ENCODE results near the gene TECPR1. TPM values are rescaled to one million over a fixed set of nuclear protein-coding genes. Genes with fewer than 3 reads are reported as not detected.
A peak's percentile ranks its signal among the peaks of the same experiment; 100 is the strongest.

Gene TECPR1
- total and polyA plus RNA-seq, 2 donors (not counting 3 experiments of a cell fraction or from before 2014, with no cell fraction given): 12.3 to 97.5 TPM

GRCh38 chr7:98217623-98218582, 34.1 kb downstream of the TECPR1 start:
- peaks cover 2% of the 10 kb centered on the region for H3K4me1 ChIP-seq (ENCODE audit: control insufficient read depth, extremely low read depth, insufficient read depth, low read length)
- no TSS peak for BruUV-seq (replicated peaks)
- H3K4me2 ChIP-seq (ENCODE audit: insufficient read depth, low read length): no peak overlapping the region
- no peak overlapping the region for H3K4me3 ChIP-seq (replicated peaks in 1 of 3; ENCODE audit: insufficient read depth in 1 of 3, low read depth in 1 of 3, low read length in 3 of 3)
- H4K20me1 ChIP-seq (replicated peaks; ENCODE audit: control insufficient read depth, extremely low read depth, insufficient read depth, low read length): no peaks in the 10 kb centered on the region
- H3K27ac ChIP-seq (ENCODE audit: insufficient read depth, low read depth, low read length): no peak overlapping the region
- no peaks in the 10 kb centered on the region for H3K9me3 ChIP-seq (replicated peaks; ENCODE audit: control insufficient read depth, insufficient read depth, low read length)
- dilution Hi-C loops (cut with MboI; ENCODE audit: extremely low pct_ligation_motif_present, low sequenced_read_pairs): no loop called here
- intact Hi-C loops (cut with micrococcal nuclease): no loop called here
- TF ChIP-seq FOS (IDR thresholded peaks at IDR 0.05; ENCODE audit: borderline replicate concordance, insufficient read depth, low read length) (no peak), GATA2 (IDR thresholded peaks at IDR 0.05; ENCODE audit: insufficient read depth, insufficient read length, low read depth, low read length) (no peak), EZH2 (IDR thresholded peaks at IDR 0.05; ENCODE audit: borderline replicate concordance, low read depth, low read length, severe bottlenecking) (no peak), MYC (IDR thresholded peaks at IDR 0.05; ENCODE audit: low read depth, low read length) (no peak), POLR2AphosphoS5 (IDR thresholded peaks at IDR 0.05; ENCODE audit: insufficient read depth, low read depth, low read length) (no peak), JUN (IDR thresholded peaks at IDR 0.05; ENCODE audit: borderline replicate concordance, insufficient read depth, insufficient read length, low read depth) (no peak), POLR2A (IDR thresholded peaks at IDR 0.05; ENCODE audit: low read depth, low read length) (no peak), CTCF (IDR thresholded peaks at IDR 0.05; ENCODE audit: extremely low read depth in 1 of 2, insufficient read depth in 1 of 2, low read depth in 1 of 2, low read length in 2 of 2) (no peak), MAX (IDR thresholded peaks at IDR 0.05; ENCODE audit: insufficient read depth, insufficient read length) (no peak)
- H3K9ac ChIP-seq (replicated peaks; ENCODE audit: extremely low read depth, insufficient read depth, low read length): no peak overlapping the region
- H3K36me3 ChIP-seq (ENCODE audit: control insufficient read depth in 2 of 2, extremely low read depth in 1 of 2, insufficient read depth in 2 of 2, low read length in 2 of 2): peaks cover 2 to 25% of the 10 kb centered on the region in 2 experiments
- no peaks in the 10 kb centered on the region for H3K9me1 ChIP-seq (replicated peaks; ENCODE audit: control insufficient read depth, extremely low read depth, insufficient read depth, low read length)
- DNase-seq (ENCODE audit: low read depth, low spot score) (peak; percentile 36), FAIRE-seq (peak; percentile 21)
- ChIA-PET CTCF (no interaction called here), POLR2A (no interaction called here)
- no peaks in the 10 kb centered on the region for H3K79me2 ChIP-seq (ENCODE audit: control insufficient read depth, insufficient read depth, low read length)
- no peak overlapping the region for H2AFZ ChIP-seq (ENCODE audit: low read depth, low read length)
- no peaks in the 10 kb centered on the region for H3K27me3 ChIP-seq (ENCODE audit: control insufficient read depth in 2 of 2, insufficient read depth in 2 of 2, low read length in 2 of 2)
